ENCODE results near the gene SCN7A. TPM values are rescaled to one million over a fixed set of nuclear protein-coding genes. Genes with fewer than 3 reads are reported as not detected.

Gene SCN7A
- total RNA-seq, 1 experiment from 2014 or later = not detected

- no peak for TF ChIP-seq CTCF (IDR thresholded peaks at IDR 0.05; ENCODE audit: unreplicated experiment)
- no TSS peak for BruUV-seq (replicated peaks)
- DNase-seq (ENCODE audit: unreplicated experiment) = no peak
- intact Hi-C loops (cut with micrococcal nuclease) = no loop called here
- H3K9me3 Mint-ChIP-seq (ENCODE audit: unreplicated experiment) = no peaks in the 10 kb centered on the region
- H3K36me3 Mint-ChIP-seq (ENCODE audit: insufficient read depth, unreplicated experiment) = no peaks in the 10 kb centered on the region
- CTCF ChIA-PET = interaction anchor here (0.6 to 3.5 kb wide), 3 partner anchors 15 to 1275 kb away, joined by 3 to 17 read pairs (median 4); no protein-coding TSS in a partner anchor
- POLR2A ChIA-PET = no interaction called here
- H3K4me1 Mint-ChIP-seq (ENCODE audit: insufficient read depth, unreplicated experiment) = peaks cover 7% of the 10 kb centered on the region
- no peak overlapping the region for H3K4me3 Mint-ChIP-seq (ENCODE audit: unreplicated experiment)
- peaks cover 71% of the 10 kb centered on the region for H3K27me3 Mint-ChIP-seq (ENCODE audit: insufficient read depth, unreplicated experiment)
- no peak overlapping the region for H3K27ac Mint-ChIP-seq (ENCODE audit: low read depth, unreplicated experiment)
These were observed 113.4 kb downstream of the SCN7A start for GRCh38 chr2:166380615-166381014.

- no peak overlapping the region for H3K4me3 Mint-ChIP-seq (ENCODE audit: unreplicated experiment)
- CTCF ChIA-PET = interaction anchor here (0.6 to 3.3 kb wide), 6 partner anchors 9 to 767 kb away, joined by 3 to 11 read pairs (median 4); no protein-coding TSS in a partner anchor
- intact Hi-C loops (cut with micrococcal nuclease) = loop anchor here (5.0 kb wide), 2 partner anchors 35 to 195 kb away; no protein-coding TSS in a partner anchor
- no TSS peak for BruUV-seq (replicated peaks)
- H3K27ac Mint-ChIP-seq (ENCODE audit: low read depth, unreplicated experiment) = no peak overlapping the region
- no peaks in the 10 kb centered on the region for H3K9me3 Mint-ChIP-seq (ENCODE audit: unreplicated experiment)
- H3K27me3 Mint-ChIP-seq (ENCODE audit: insufficient read depth, unreplicated experiment) = peaks cover 66% of the 10 kb centered on the region
- H3K4me1 Mint-ChIP-seq (ENCODE audit: insufficient read depth, unreplicated experiment) = peaks cover 6% of the 10 kb centered on the region
- no peak for TF ChIP-seq CTCF (IDR thresholded peaks at IDR 0.05; ENCODE audit: unreplicated experiment)
- no peak for DNase-seq (ENCODE audit: unreplicated experiment)
- H3K36me3 Mint-ChIP-seq (ENCODE audit: insufficient read depth, unreplicated experiment) = no peaks in the 10 kb centered on the region
- POLR2A ChIA-PET = no interaction called here
These were observed 117.2 kb downstream of the SCN7A start for GRCh38 chr2:166376873-166377272.

GRCh38 chr2:166376488-166376828 is 117.6 kb downstream of the SCN7A start:
- no peak for DNase-seq (ENCODE audit: unreplicated experiment)
- Mint-ChIP-seq H3K4me3 (ENCODE audit: unreplicated experiment) (peak overlapping the region; percentile 75), H3K36me3 (ENCODE audit: insufficient read depth, unreplicated experiment) (no peaks in the 10 kb centered on the region), H3K4me1 (ENCODE audit: insufficient read depth, unreplicated experiment) (peaks cover 6% of the 10 kb centered on the region), H3K9me3 (ENCODE audit: unreplicated experiment) (no peaks in the 10 kb centered on the region), H3K27me3 (ENCODE audit: insufficient read depth, unreplicated experiment) (peaks cover 66% of the 10 kb centered on the region), H3K27ac (ENCODE audit: low read depth, unreplicated experiment) (no peak overlapping the region)
- ChIA-PET POLR2A (no interaction called here), CTCF (interaction anchor here (0.6 to 3.3 kb wide), 7 partner anchors 9 to 767 kb away, joined by 3 to 11 read pairs (median 3); no protein-coding TSS in a partner anchor)
- TF ChIP-seq CTCF (IDR thresholded peaks at IDR 0.05; ENCODE audit: unreplicated experiment) = no peak
- intact Hi-C loops (cut with micrococcal nuclease) = loop anchor here (5.0 kb wide), 2 partner anchors 36 to 194 kb away; no protein-coding TSS in a partner anchor
- BruUV-seq (replicated peaks) = no TSS peak

- no TSS peak for BruUV-seq (replicated peaks)
- peaks cover 6% of the 10 kb centered on the region for H3K4me1 Mint-ChIP-seq (ENCODE audit: insufficient read depth, unreplicated experiment)
- H3K27me3 Mint-ChIP-seq (ENCODE audit: insufficient read depth, unreplicated experiment) = peaks cover 63% of the 10 kb centered on the region
- no peaks in the 10 kb centered on the region for H3K36me3 Mint-ChIP-seq (ENCODE audit: insufficient read depth, unreplicated experiment)
- H3K27ac Mint-ChIP-seq (ENCODE audit: low read depth, unreplicated experiment) = no peak within 1 kb of the TSS
- intact Hi-C loops (cut with micrococcal nuclease) = loop anchor here (5.0 kb wide), 2 partner anchors 36 to 194 kb away; no protein-coding TSS in a partner anchor
- peak; percentile 61 for DNase-seq (ENCODE audit: unreplicated experiment)
- H3K9me3 Mint-ChIP-seq (ENCODE audit: unreplicated experiment) = no peaks in the 10 kb centered on the region
- POLR2A ChIA-PET = no interaction called here
- peak within 1 kb of the TSS; percentile 75 for H3K4me3 Mint-ChIP-seq (ENCODE audit: unreplicated experiment)
- CTCF ChIA-PET = interaction anchor here (0.6 to 3.3 kb wide), 11 partner anchors 9 to 907 kb away, joined by 3 to 11 read pairs (median 3); no protein-coding TSS in a partner anchor
- TF ChIP-seq CTCF (IDR thresholded peaks at IDR 0.05; ENCODE audit: unreplicated experiment) = peak; percentile 5
These were observed 118.1 kb downstream of the SCN7A start, which contains the start of gene SCN9A for GRCh38 chr2:166375736-166376487. Gene SCN9A (minus strand): TSS chr2:166375944. CDS start chr2:166311756, 64,188 bp downstream.
